GM18502 (cell line): ENCODE data around the gene F11.
"Not testable (repeated sequence)": the region's sequence is repeated elsewhere in the genome, so short reads cannot be mapped to it uniquely, and the experiment has no call there.

Source experiments
- ATAC-seq: cut with Tn5 transposase; IDR thresholded peaks from one replicate; pipeline ENCODE4 v1.9.1; 2021; ENCODE audit warnings: mild to moderate bottlenecking; ENCODE audit not compliant: unreplicated experiment, poor library complexity

Gene F11

GRCh38 chr4:186265683-186266652 is at the start of gene F11:
Gene F11, plus strand, starts transcription at chr4:186266189. Its CDS starts 948 bp downstream, at chr4:186267137.
- ATAC-seq, result no peak

DNA sequence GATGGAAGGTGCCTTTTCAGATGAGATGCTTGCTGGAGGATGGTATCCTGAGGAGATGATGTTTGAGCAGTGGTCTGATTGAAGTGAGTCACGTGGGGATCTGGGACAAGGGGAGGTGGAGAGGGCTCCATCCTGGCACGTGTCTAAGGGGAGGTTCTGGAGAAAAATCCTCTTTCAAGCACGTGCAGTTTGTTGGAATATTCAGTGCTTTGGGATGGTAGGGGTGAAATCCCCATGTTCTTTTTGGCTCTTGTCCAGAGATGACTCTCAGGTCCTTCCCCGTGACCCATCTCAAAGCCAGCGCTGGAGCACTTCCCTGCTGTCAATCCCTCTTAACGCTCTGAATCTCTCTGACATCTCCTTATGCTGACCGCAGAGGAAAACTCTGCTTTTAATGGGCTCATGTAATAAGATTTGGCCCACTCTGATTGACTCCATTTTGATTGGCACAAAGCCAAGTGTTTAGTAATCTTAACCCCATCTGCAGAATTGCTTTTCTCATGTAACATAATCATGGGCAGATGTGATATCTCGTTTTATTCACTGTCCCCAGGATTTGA is 49.4 kb upstream of the F11 start:
- ATAC-seq, result no peak

- ATAC-seq, result no peak
Observed at GRCh38 chr4:186217733-186218293, 48.2 kb upstream of the F11 start.

DNA sequence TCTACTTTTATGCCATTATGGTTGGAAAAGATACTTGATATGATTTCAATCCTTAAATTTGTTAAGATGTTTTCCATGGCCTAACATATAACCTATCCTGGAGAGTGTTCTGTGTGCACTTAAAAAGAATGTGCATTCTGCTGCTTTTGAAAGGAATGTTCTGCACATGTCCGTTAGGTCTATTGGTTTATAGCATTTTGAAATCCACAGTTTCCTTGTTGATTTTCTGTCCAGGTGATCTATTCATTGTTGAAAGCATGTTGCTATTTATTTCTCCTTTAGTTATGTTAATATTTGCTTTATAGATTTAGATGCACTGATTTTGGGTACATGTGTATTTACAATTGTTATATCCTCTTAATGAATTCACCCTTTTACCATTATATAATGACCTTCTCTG is 44.4 kb upstream of the F11 start:
- no peak for ATAC-seq

- ATAC-seq, result no peak
Observed at GRCh38 chr4:186225848-186226247, 40.1 kb upstream of the F11 start.

- no peak for ATAC-seq
Observed at GRCh38 chr4:186226521-186227189, 39.3 kb upstream of the F11 start.

- no peak for ATAC-seq
Observed at GRCh38 chr4:186227221-186227620, 38.8 kb upstream of the F11 start, which contains the start of gene KLKB1. Gene KLKB1, plus strand, starts transcription at chr4:186227507. Its CDS starts 689 bp downstream, at chr4:186228196.

DNA sequence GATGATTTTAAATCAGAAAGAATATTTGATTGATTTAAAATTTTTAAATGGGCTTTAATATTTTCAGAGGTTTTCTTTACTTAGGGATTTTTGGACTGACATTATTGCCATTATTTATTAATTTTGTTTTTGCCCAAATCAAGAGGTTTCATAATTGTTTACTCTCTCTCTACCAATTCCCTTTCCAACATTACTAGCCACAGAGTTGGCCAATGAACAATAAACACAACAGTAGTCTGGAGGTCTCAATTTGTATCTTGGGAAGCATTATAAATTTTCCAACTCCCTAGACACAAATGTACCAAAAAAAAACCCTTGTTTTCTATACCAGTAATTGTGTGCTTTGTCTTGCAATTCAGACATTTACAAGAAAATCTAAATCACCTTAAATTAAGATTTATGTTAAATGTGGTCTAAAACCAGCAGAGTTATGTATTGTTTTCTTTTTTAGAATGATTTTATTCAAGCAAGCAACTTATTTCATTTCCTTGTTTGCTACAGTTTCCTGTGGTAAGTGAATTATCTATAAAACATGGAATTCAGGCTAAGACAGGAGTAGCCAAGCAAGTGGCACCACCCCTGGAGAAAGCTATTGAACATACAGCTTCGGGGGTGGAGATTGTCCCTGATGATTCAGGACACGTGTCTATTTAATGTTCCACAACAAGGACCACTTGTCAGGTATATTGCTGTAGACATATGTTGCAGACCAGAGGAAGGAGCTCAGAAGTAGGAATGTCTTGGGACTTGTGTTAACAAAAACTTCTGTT is 38.1 kb upstream of the F11 start:
- ATAC-seq, result no peak

GRCh38 chr4:186228514-186228894 is 37.5 kb upstream of the F11 start:
- no peak for ATAC-seq

GRCh38 chr4:186234367-186234766 is 31.6 kb upstream of the F11 start:
- no peak for ATAC-seq

- no peak for ATAC-seq
Observed at GRCh38 chr4:186236126-186236525, 29.9 kb upstream of the F11 start.

DNA sequence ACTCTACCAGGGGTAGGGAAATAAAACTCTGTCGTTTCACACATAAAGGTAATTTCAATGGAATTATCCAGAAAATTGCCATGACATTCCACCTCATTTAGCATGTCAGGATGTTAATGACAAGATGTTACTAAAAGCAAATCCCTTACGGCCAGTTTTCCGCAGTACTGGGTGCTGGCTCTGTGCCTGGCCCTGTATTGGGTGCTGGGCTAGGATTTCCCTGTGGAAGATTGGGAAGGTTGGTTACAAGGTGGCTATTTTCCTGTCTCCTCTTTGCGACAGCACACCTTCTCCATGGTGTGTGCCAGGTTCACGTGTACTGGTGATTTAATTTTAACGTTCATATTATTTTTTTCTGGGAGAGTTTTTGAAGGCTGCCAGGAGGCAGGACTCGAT is 25.5 kb upstream of the F11 start:
- ATAC-seq, result no peak

DNA sequence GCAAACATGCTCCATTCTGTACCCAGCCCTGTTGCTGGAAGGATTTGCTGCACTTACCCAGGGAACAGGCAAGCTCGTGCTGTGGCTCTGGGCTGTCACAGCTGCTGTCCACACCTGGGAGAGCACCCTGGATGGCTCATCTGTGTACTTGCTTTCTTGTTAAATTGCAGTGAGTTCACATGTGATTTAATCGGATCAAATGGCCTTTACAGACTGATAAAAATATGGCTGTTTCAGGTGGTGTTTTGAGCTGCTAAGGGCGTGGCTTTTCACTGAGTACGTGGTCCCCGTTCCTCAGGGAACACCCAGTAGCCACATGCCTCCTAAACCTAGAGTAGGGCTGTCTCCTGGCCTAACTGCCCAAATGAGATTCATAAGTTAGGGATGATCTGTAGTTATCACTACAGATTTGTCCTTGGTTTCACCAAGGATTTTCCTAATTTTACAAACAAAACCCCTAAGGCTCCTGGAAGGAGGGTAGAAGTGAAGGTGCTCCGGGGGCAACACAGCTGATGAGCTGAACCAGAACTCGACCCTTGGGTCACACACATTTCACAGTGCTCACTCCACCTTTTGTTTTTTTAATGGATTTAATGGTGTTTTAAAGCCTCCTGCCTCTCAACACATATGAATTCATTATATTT is 25.0 kb upstream of the F11 start:
- no peak for ATAC-seq

DNA sequence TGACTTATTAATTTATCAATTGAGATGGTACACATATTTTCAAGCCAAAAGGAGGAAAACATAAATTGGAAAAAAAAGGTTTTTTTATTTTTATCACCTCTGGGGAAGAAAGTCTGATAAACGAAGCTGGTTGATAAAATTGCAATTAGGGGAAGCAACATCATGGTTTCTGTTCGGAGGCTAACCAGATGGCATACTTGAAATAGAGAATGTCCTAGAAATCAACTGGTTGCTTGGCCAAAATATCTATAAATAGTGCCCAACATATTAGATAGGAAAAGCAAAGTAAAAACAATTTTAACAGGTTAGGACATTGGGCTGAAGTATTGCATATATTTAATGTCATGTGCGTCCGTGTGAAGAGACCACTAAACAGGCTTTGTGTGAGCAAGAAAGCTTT is 24.4 kb upstream of the F11 start:
- no peak for ATAC-seq

GRCh38 chr4:186242031-186242430 is 24.0 kb upstream of the F11 start:
- ATAC-seq, result not testable (repeated sequence)

DNA sequence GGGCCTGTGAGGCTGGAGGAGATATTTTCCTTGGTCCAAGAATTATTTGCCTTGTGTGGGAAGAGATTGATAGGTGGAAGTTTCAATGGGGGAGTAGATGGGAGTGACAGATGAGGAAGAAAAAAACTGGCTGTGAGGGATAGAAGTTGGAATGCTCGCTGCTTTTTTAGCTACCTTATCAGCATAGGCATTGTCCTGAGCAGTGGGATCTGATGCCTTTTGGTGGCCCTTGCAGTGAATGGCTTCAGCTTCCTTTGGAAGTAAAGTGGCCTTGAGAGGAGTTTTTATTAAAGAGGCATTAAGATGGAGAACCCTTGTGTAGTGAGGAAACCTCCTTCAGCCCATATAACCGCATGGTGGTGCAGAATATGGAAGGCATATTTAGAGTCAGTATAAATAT is 22.7 kb upstream of the F11 start:
- ATAC-seq, result no peak

- ATAC-seq, result no peak
Observed at GRCh38 chr4:186244835-186245234, 21.2 kb upstream of the F11 start.

- not testable (repeated sequence) for ATAC-seq
Observed at GRCh38 chr4:186247062-186247752, 18.8 kb upstream of the F11 start.

- ATAC-seq, result no peak
Observed at GRCh38 chr4:186248643-186249042, 17.3 kb upstream of the F11 start.
